ENCODE data around the gene INO80B.
"Not testable (repeated sequence)": the region's sequence is repeated elsewhere in the genome, so short reads cannot be mapped to it uniquely, and the experiment has no call there.

The INO80B gene

DNA sequence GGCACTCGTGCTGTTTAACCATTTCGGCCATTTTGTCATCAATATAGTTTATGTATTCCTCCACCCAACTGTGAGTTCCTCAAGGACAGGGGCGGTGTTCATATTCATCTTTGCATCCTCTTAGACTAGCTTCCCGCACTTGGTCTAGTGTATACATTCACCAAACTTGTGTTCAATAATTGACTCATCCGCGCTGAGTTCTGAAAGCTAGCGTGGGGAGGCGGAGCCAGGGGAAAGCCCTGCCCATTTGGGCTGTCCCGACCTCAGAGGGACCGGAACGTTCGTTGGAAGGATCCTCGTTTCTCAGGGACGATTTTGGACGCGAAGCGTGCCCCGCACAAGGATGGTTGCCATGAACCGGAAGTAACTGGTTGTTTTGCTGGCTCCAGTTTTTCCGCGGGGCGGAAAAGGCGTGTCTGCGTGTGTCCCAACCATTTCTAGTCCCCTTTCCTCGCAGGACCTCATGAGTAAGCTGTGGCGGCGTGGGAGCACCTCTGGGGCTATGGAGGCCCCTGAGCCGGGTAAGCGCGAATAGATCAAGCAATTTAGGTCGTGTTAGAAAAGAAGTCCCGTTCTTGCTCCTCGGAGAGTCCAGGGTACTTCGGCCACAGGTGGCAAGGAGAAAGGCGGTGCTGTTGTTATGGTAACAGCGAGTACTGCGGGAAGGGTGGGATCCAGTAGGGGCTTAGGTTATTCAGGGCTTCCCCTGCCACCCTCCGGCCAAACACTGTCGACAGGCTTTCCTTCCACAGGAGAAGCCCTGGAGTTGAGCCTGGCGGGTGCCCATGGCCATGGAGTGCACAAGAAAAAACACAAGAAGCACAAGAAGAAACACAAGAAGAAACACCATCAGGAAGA, at the start of gene INO80B:
Gene INO80B, plus strand, starts transcription at position 434 of the 858 bp plus-strand sequence. Its CDS starts 30 bp downstream, at position 464.
- FAIRE-seq, result peak; percentile 93

DNA sequence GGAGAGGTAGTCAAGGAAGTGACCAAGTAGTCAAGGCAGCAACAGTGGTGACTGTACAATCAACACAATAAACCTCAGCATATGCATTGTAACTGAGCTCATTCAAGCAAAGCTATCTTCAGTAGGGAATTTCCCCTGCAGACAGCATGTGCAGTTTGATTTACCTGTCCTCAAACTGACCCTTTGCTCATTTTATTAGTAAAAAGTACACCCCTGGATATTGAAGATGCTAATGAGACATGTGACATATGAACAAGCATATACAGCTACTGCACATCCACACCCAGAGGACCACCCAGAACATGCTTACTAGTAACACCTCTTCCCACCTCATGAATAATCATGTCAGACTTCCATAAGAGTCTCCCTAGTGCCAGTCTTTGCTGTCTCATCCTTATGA, 48.9 kb upstream of the INO80B start:
- FAIRE-seq, result no peak

DNA sequence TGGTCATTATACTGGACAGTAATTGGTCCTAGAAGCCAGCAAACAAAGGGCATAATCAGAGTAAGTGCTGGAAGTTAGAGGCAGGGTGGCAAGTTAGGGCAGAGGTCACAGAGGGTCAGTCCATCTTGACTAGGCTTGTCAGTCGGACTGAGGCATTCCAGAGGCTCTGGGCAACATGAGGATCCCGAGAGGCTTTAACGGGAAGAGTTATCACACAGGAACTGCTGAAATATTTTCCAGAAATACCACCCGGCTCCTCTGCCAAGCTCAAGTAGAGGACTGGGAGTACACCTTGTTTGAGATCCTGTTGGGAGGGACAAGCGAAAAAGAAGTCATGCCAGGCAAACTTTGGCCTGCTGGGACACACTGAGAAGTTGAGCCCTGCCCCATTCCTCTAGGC, 47.2 kb upstream of the INO80B start:
- FAIRE-seq, result no peak

DNA sequence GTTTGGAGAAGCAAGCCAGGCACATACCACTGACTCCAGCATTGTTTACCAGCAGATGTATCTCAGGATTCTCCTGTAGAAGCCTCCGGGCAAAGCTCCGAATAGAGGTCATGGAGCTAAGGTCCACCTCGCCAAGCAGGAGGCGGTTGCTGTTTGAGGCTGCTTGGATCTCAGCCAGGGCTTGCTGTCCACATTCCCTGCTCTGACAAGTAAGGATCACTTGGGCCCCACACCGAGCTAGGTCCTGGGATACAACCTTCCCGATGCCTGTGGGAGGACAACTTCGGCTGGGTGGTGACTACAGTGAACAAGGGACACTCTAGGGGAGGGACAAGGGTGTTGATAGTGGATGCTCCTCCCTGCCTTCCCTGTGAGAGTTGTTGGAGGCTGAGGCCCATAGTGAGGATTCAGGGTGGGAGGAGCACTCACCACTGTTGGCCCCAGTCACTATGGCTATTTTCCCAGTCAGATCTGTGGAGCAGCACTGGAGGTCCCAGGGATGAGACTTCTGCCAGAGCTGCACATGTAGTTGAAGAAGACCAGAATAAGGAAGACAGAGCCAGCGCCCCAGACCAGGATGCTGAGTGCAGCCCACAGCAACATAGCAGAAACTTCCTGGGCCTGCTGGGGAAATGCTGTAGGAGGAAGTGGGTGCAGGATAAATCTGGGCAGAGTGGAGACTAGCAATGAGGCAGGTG, 41.7 kb upstream of the INO80B start:
- FAIRE-seq, result no peak

DNA sequence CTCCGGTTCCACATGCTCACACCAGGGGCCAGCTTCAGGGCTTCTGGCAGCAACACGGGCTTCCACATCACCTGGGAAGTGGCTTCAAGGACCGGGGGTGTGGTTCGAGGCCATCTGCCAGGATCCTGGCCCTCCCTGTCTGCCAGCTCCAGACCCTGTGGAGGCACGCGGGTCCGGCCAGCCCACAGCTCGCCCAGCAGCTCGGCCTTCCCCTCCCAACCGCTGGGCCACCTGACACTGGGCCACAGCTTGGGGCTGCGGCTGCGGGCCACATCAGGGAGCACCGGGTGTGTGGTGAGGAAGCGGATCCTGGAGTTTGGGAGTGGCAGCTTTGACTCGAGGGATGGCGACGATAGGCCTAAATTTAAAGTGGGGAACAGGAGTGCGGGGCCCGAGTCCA, 40.4 kb upstream of the INO80B start:
- FAIRE-seq, result no peak

DNA sequence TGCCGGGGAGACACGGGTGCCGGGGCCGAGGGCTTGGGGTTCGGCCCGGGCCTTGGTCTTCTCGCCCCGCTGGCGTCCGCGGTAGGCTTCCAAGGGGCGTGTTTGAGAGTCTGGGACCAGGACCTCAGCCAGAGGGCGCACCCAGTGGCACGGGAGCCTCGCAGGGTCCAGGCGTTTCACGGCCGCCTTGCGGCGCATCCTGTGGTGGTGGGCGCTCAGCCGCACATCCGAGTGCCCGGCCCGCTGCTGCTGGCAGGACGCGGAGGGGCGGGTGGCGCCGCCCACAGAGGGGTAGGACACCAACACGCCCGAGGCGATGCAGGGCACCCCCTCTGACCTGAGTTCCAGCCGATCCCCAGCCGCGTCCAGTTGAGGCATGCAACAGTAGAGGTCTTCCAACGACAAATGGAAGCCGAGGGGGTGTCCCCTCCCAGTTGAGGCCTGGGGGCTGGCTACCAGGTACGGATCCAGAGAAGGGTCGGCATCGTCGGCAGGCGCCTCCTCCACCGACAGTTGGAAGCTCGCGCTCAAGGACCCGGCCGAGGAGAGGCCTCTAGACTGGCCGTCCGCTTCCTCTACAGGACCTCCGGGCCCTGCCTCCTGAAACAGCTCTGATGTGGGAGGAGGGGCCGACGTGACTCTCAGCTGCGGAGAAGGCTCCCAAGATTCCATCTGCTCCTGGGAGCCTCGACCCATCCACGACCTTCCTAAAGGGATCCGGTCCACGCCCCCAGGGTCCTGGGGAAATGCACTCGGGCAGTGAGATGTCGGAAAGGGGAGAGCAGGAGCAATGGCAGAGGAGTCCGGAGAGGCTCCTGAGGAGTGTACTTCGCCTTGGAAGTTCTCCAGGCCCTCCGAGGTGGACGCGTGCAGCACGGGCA, 39.8 kb upstream of the INO80B start:
- no peak for FAIRE-seq

DNA sequence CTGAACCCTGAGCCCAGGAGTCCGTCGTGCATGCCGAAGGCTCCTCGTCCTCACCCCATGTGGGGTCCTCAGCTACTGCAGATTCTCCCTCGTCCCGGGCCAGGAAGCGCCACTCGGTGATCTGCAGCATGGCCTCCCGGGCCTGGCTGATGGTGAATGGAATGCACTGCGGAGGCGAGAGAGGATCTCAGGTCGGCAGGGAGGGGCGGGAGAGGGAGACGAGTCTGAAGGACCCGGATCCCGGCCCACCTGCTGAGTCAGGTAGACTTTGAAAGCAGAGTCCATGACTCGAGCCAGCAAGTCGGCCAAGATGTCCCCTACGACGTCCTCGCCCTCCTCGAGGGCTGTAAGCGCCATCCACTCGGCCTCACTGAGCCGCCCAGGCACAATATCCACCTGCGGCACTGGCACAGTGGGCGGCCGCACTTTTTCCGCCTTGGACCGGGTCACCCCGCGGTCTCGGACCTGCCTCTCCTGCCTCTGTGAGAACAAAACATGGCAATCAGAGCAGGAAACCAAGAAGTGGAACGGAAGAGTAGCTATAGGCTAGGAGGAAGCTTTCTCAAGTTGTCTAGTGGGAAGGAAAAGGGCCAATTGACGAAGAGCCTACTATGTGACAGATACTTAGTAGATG, 39.0 kb upstream of the INO80B start:
- FAIRE-seq, result no peak

DNA sequence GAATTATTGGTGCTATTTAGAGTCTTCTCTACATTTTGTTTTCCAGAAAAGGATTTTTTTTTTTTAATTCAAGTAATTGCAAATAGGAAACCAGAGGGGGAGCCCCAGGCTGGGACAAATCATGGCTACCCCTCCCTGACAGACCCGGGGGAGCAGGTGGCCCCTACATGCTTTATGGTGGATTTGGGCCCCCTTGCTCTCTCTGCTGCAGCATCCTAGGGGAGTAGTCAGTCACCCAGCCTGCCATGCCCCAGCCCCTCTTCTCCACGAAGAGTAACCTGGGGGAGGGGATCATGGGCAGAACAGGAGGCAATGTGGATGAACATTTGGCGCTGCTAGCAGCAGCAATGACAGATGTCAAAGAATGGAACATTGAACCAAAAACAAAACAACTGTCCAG, 38.1 kb upstream of the INO80B start:
- FAIRE-seq, result no peak

DNA sequence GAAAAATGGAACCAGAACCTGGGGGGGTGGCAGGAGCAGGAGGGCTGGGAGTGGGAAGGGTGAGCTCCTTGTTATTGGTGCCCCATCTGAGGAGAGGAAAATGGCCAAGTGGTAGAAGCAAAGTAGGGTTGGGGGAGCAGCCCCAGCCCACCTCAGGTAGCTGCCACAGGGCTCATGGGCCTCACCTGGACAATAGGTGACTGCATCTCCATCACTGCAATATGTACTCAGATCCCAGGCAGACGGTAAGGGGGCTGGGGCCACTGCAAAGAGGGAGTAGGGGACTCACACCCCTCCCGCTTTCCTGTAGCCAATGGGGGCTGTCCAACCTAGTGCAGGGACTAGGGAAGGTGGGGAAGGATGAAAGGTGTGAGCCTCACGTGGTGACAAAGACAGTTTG, 37.7 kb upstream of the INO80B start:
- FAIRE-seq, result no peak

DNA sequence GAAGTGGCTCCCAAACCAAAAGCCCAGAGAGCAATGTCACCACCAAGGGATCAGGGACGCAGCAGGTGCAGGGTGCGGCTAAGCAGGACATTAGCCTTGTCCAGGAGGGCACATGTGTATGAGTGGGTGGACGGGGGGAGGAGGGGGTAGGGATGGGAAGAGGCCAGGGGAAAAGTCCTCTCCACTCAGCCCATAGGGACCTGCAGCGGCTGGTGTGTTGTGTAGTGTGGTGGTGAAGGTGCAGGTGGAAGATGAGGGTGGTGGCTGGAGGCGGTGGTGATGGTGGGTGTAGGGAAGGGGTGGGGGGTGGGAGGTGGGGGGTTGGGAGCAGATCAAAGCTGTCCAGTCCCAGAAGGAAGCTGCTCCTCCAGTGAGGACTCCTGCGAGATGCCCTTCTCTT, 37.1 kb upstream of the INO80B start:
- FAIRE-seq, result no peak

DNA sequence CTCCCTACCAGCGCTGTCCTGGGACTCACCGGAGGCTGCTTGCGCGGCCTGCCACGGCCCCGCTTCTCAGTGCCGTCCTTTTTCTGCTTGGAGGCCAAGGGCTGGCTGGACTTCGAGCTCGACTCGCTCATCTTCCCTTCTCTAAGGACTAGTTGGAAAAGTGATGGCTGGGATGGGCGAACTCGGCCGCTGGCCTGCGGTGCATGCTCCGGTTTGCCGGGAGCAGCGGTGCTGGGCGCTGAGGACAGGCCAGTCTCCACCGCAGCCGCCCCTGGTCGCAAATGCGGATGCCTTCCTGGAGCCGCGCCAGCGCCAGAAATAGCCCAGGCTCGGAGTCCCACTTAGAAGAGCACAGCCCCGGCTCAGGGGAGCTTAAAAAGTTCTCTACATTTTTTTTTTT, 36.6 kb upstream of the INO80B start:
- FAIRE-seq, result no peak

DNA sequence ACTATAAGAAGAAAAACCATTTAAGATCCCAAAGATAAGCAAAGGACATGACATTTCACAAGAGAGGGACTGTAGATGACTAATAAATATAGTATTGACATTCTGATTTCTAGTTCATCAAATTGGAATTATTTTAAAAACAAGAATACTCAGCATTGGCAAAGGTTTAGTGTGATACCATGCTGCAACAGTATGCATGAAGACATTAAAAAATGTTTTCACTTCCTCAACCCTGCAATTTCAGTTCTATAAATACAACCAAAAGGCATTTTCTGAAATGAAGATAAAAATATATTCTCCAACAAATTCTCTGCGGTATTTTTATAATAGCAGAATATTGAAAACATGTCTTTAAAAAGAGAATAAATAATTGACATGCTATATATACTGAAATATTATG, 35.5 kb upstream of the INO80B start:
- FAIRE-seq, result no peak

DNA sequence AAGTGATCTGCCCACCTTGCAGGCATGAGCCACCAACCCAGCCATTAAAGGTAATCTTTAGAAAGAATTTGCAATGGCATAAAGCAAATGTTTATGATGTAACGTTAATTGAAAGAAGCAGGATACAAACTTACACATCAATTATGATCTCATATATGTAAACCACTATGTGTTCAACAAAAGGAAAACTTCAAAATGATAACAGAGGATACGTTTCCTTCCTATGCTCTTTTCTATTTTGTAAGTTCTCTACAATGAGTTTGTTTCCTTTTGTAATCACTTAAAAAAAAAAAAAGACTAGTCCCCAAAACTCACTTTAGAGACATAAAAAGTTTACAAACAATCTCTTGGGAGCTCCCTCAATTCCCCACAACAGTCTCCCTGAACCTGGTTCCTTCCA, 34.9 kb upstream of the INO80B start:
- FAIRE-seq, result no peak

DNA sequence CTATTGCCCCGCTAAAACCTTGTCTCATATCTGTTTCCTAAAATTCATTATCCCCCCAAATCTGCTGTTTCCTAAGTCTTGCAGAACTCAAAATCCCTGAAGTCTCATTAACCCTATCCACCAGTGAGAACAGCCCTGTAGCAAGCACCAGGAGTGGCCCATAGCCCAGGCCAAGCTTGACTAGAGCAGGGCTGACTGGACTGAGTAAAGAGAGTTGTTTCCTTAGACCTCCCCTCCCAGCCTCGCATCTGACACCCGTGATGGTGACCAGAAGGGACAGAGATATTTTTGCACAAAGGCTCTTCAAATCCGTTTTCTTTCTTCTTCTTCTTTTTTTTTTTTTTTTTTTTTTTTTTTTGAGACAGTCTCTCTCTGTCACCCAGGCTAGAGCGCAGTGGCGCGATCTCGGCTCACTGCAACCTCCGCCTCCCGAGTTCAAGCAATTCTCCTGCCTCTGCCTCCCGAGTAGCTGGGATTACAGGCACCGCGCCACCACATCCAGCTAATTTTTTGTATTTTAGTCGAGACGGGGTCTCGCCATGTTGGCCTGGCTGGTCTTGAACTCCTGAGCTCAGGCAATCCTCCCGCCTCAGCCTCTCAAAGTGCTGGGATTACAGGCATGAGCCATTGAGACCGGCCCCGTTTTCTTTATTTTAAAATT, 34.3 kb upstream of the INO80B start:
- not testable (repeated sequence) for FAIRE-seq

DNA sequence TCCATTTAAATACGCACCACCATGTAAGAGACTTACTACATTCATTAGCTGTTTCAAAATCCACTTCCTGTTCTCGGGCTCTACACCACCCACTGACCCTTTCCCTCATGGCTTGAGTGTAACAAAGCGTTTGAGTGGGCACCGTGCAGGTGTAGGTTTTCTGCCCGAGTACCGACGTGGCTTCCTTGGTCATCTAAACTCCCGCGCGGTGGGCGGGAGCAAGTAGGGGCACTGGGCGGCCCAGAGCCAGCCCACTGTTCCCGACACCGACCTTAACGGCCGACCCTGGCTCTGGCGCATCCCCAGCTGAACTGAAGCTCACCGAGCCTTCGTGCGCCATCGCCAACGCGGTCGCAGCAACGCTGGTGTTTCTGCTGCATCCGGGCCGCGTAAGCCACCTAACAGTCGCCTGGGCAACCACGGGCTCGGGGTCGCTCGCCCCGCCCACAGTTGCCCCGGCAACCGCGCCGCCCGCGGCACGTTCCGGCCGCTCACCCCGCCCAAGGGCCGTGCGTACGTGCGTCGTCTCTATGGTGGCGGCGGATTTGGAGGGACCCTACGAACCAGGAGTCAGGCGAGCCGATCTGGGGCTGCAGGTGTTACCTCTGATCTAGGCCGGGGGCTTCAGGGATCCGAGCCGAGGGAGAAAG, 33.5 kb upstream of the INO80B start, which contains the start of the genes C2orf81 and WDR54:
Gene C2orf81, minus strand, starts transcription at position 399 of the 650 bp plus-strand sequence. Its CDS starts 59 bp downstream, at position 340.
Gene WDR54, plus strand, starts transcription at position 510 of the 650 bp plus-strand sequence. CDS start 424 bp downstream, outside the sequence.
- FAIRE-seq, result no peak

DNA sequence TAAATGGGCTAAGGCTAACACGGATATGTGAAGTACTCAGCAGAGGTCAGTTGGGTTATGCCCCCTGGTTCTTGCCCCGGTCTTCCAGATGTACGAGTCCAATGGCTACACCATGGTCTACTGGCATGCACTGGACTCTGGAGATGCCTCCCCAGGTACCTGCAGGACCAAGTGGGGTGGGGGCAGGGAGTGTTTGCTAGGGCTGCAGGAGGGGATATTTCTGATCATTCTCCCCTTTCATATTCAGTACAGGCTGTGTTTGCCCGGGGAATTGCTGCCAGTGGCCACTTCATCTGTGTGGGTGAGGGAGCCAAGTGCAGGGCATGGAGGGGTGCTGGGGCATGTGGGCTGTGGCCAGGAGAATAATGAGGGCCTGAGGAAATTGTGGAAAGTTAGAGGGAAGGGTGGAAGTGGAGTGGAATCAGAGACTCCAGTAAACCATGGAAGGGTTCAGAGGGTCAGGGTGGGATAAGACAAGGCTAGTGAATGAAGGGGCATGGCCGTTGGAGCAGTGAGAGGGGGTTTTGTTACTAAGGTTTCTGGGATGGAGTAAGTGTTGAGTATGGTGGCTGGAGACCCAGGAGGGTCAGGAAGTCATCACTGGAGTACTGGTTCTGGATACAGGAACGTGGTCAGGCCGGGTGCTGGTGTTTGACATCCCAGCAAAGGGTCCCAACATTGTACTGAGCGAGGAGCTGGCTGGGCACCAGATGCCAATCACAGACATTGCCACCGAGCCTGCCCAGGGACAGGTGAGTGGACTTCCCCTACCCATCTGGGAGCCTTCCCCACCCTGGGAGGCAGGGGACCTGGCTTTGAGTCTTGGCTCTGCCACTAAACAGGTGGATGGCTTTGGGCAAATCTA, 31.4 kb upstream of the INO80B start:
- no peak for FAIRE-seq

DNA sequence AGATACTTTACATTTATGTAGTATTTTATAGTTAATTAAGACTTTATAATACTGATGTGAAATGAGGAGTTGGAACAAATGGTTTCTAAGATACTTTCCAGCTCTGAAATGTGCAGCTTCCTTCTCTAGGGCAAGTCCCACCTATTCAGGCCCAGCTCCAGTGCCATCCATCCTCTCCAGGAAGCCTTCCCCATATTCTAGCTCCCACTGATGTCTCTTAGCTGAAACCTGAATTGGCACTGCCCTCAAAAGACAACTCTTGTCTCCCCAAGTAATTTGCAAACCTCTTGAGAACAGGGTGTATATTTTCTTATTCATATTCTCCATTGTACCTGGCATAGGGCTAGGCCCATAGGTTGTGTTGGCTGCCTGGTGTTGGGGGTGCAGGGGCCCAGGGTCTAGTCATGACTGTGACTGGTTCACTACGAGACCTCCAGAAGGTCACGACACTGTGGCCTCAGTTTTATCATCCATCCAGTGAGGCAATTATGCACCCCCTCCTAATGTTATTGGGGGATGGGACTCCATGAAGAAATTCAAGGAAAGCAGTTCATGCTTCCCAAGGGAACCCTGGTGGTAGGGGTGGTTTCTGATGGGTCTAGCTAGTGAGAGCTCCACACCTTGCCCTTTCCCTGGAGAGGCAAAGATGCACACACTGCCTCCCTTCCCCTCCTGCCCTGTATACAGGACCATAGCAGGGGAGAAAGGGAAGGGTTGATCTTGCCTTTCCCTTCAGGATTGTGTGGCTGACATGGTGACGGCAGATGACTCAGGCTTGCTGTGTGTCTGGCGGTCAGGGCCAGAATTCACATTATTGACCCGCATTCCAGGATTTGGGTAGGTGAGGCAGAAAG, 30.5 kb upstream of the INO80B start:
- no peak for FAIRE-seq

DNA sequence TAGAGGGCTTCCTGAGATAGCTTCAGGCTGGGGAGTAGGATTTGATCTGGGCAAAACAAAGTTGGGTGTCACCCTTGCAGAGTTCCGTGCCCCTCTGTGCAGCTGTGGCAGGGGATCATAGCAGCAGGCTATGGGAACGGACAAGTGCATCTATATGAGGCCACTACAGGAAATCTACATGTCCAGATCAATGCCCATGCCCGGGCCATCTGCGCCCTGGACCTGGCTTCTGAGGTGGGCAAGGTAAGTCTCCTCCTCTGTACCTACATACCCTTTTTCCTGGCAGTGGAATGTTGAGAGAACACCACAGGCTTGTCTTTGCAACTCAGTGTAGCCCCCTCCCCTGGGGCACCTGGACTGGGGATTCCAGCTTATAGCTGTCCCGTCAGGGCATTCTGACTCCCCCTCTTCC, 29.9 kb upstream of the INO80B start:
- FAIRE-seq, result no peak

DNA sequence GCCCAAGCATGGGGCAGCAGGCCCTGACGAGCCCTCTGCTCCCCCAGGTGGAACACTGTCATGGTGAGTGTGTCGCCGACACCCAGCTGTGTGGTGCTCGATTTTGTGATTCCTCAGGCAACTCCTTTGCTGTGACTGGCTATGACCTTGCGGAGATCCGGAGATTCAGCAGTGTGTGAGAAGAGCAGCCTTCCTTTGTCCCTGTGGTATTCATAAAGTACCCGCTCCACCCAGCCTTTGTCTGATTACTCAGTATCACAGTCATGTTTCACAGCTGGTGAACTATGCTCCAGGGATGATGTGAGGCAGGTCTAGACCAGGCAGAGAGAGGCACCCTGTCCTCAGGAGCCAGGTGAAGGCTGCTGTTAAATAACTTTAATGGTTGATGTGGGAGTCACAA, 29.4 kb upstream of the INO80B start:
- FAIRE-seq, result no peak
